ENCODE data around the gene PBX1.

Gene PBX1

GRCh38 chr1:164725401-164725800 is 166.4 kb downstream of the PBX1 start:
- no peak overlapping the region for H3K4me3 ChIP-seq (ENCODE audit: low read depth, low read length)
- TF ChIP-seq CTCF (IDR thresholded peaks at IDR 0.05; ENCODE audit: insufficient read depth, low read depth, low read length, missing control alignments) = no peak
- DNase-seq (ENCODE audit: low read depth) = no peak

DNA sequence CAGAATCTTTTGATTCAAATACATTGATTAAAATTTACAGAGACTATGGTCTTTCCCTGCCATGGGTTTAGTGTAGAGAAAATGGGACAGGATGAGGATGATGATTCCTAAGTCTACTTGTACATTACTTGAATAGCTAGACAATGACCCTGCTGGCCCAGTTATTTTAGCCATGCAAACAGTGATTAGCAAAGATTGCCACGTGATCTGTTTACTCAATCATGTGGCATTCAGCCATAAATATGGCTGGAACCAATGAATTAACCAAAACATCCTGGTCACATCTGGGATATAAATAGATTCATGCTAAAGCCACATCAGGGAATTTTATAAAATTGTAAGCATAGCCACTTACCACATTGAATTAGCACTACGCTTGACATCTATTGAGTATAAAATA is 167.3 kb downstream of the PBX1 start:
- TF ChIP-seq CTCF (IDR thresholded peaks at IDR 0.05; ENCODE audit: insufficient read depth, low read depth, low read length, missing control alignments) = no peak
- DNase-seq (ENCODE audit: low read depth) = no peak
- H3K4me3 ChIP-seq (ENCODE audit: low read depth, low read length) = no peak overlapping the region

DNA sequence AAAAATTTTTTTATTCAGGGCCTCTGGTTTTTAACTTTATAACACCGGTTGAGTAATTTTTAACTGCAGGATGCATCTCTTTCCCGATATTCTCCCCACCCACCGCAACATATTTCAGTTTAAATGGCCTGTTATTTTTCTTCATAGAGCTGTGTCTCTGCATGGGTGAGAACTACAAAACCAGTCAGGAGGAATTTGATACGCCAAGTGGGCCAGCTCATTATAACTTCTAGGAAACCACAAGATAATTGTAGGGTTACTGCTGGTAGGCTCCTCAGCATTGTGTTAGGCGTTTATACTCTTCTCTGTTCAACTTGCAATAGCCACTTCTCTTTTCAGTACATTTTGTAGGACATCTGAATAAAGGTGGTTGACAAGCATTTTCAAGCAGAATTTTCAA is 169.7 kb downstream of the PBX1 start:
- H3K4me3 ChIP-seq (ENCODE audit: low read depth, low read length) = no peak overlapping the region
- TF ChIP-seq CTCF (IDR thresholded peaks at IDR 0.05; ENCODE audit: insufficient read depth, low read depth, low read length, missing control alignments) = no peak
- no peak for DNase-seq (ENCODE audit: low read depth)

GRCh38 chr1:164731161-164731876 is 172.3 kb downstream of the PBX1 start:
- no peak overlapping the region for H3K4me3 ChIP-seq (ENCODE audit: low read depth, low read length)
- no peak for TF ChIP-seq CTCF (IDR thresholded peaks at IDR 0.05; ENCODE audit: insufficient read depth, low read depth, low read length, missing control alignments)
- no peak for DNase-seq (ENCODE audit: low read depth)

- TF ChIP-seq CTCF (IDR thresholded peaks at IDR 0.05; ENCODE audit: insufficient read depth, low read depth, low read length, missing control alignments) = no peak
- DNase-seq (ENCODE audit: low read depth) = no peak
- H3K4me3 ChIP-seq (ENCODE audit: low read depth, low read length) = no peak overlapping the region
Observed at GRCh38 chr1:164733070-164733469, 174.1 kb downstream of the PBX1 start.

- DNase-seq (ENCODE audit: low read depth) = no peak
- TF ChIP-seq CTCF (IDR thresholded peaks at IDR 0.05; ENCODE audit: insufficient read depth, low read depth, low read length, missing control alignments) = no peak
- no peak overlapping the region for H3K4me3 ChIP-seq (ENCODE audit: low read depth, low read length)
Observed at GRCh38 chr1:164733734-164734133, 174.8 kb downstream of the PBX1 start.

All from GM12865 (cell line).